ENCODE results near the gene USP19. TPM values are rescaled to one million over a fixed set of nuclear protein-coding genes. Genes with fewer than 3 reads are reported as not detected.

Gene USP19
- total and polyA plus RNA-seq, 10 of the 15 experiments (the other 5 are each of a cell fraction or from before 2014, with no cell fraction given): 0.24 to 64.2 (median 33.2) TPM

- ATAC-seq: peak; percentile 48
- 1% methylated on average over 76 of the region's 86 CpGs for WGBS (ENCODE audit: insufficient coverage, insufficient replicate concordance, low lambda C conversion rate, missing lambda C conversion rate)
- Histone ChIP-seq H3K4me1 (ENCODE audit: control insufficient read depth, insufficient read depth, low read length) (peaks cover 11% of the 10 kb centered on the region), H4K20me1 (ENCODE audit: control insufficient read depth, insufficient read depth) (no peaks in the 10 kb centered on the region; the same call in 1 of the 2 replicates), H3K79me2 (ENCODE audit: control insufficient read depth, insufficient read depth, low read length) (peaks cover 47% of the 10 kb centered on the region), H3K27me3 (replicated peaks in 1 of 2; ENCODE audit: control insufficient read depth in 2 of 2, insufficient read depth in 2 of 2, low read length in 1 of 2) (no peaks in the 10 kb centered on the region), H3K27ac (ENCODE audit: control insufficient read depth, insufficient read depth) (peak overlapping the region; percentile 91), H3K9ac (ENCODE audit: control insufficient read depth, insufficient read depth, low read length) (peak overlapping the region; percentile 92), H3K4me2 (ENCODE audit: control insufficient read depth, insufficient read depth) (peak overlapping the region; percentile 96), H3K4me3 (peak overlapping the region; percentile 96), H3K9me3 (replicated peaks; ENCODE audit: control insufficient read depth, insufficient read depth, low read length) (no peaks in the 10 kb centered on the region), H2AFZ (ENCODE audit: control insufficient read depth, low read depth, low read length) (peak overlapping the region; percentile 22; the same call in 1 of the 2 replicates), H3K36me3 (ENCODE audit: control insufficient read depth in 2 of 2, insufficient read depth in 2 of 2, low read length in 1 of 2) (peaks cover 3 to 6% of the 10 kb centered on the region in 2 experiments; a peak in 3 of 4 replicates)
- POLR2A ChIA-PET: interaction anchor here (0.5 to 4.3 kb wide), 23 partner anchors 11 to 647 kb away, joined by 3 to 29 read pairs (median 6); partner anchors contain the start of genes CELSR3, DALRD3, IMPDH2 and NDUFAF3
- RAD21 ChIA-PET (ENCODE audit: unreplicated experiment): interaction anchor here (0.9 to 3.2 kb wide), 16 partner anchors 11 to 491 kb away, joined by 3 to 22 read pairs (median 4); partner anchors contain the start of genes DAG1, IMPDH2, NDUFAF3 and P4HTM
- CTCF ChIA-PET: interaction anchor here (0.5 to 4.2 kb wide), 21 partner anchors 7 to 657 kb away, joined by 3 to 41 read pairs (median 4); partner anchors contain the start of genes NDUFAF3, NICN1, P4HTM and QARS1
- in situ Hi-C loops (cut with MboI): no loop called here
- intact Hi-C loops (cut with micrococcal nuclease; ENCODE audit: unreplicated experiment): loop anchor here (5.0 to 10.0 kb wide), 2 partner anchors 106 to 322 kb away; partner anchors contain the start of genes RHOA and TCTA
- peak; percentile 81 for FAIRE-seq
- peak; percentile 20 for DNase-seq (ENCODE audit: low read depth, low spot score)
- SMC1A ChIA-PET (ENCODE audit: uncharacterized antibody, unreplicated experiment): interaction anchor here (0.5 to 3.5 kb wide), 14 partner anchors 10 to 376 kb away, joined by 3 to 20 read pairs (median 5); partner anchors contain the start of genes DAG1, P4HTM, QARS1 and USP19
- BruUV-seq (replicated peaks): TSS peak; percentile 82
- TF ChIP-seq EGR1 (IDR thresholded peaks at IDR 0.05; ENCODE audit: borderline replicate concordance in 1 of 2, low read depth in 2 of 2, low read length in 2 of 2): peak; percentile 38 to 71
- TF ChIP-seq ATF7 (IDR thresholded peaks at IDR 0.05; ENCODE audit: low read depth): peak; percentile 21; the same call in 1 of the 2 replicates
- no peak for TF ChIP-seq MEF2B (IDR thresholded peaks at IDR 0.05; ENCODE audit: partially characterized antibody, poor library complexity, severe bottlenecking)
- TF ChIP-seq, protein P1, sequence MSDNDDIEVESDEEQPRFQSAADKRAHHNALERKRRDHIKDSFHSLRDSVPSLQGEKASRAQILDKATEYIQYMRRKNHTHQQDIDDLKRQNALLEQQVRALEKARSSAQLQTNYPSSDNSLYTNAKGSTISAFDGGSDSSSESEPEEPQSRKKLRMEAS (IDR thresholded peaks at IDR 0.05; ENCODE audit: low read depth, low read length): peak; percentile 11; the same call in 1 of the 2 replicates
- peak; percentile 73 for TF ChIP-seq HDAC6 (IDR thresholded peaks at IDR 0.05; ENCODE audit: unreplicated experiment)
- peak; percentile 71; the same call in 1 of the 2 replicates for TF ChIP-seq HDGF (IDR thresholded peaks at IDR 0.05)
- 0 out of 2 replicates have a peak, but pooled peaks have one; percentile 44 for TF ChIP-seq DPF2 (IDR thresholded peaks at IDR 0.05)
- TF ChIP-seq CREM (IDR thresholded peaks at IDR 0.05; ENCODE audit: low read depth): peak; percentile 81; the same call in 1 of the 2 replicates
- peak; percentile 64; the same call in 1 of the 2 replicates for TF ChIP-seq NBN (IDR thresholded peaks at IDR 0.05)
- TF ChIP-seq, protein P2, sequence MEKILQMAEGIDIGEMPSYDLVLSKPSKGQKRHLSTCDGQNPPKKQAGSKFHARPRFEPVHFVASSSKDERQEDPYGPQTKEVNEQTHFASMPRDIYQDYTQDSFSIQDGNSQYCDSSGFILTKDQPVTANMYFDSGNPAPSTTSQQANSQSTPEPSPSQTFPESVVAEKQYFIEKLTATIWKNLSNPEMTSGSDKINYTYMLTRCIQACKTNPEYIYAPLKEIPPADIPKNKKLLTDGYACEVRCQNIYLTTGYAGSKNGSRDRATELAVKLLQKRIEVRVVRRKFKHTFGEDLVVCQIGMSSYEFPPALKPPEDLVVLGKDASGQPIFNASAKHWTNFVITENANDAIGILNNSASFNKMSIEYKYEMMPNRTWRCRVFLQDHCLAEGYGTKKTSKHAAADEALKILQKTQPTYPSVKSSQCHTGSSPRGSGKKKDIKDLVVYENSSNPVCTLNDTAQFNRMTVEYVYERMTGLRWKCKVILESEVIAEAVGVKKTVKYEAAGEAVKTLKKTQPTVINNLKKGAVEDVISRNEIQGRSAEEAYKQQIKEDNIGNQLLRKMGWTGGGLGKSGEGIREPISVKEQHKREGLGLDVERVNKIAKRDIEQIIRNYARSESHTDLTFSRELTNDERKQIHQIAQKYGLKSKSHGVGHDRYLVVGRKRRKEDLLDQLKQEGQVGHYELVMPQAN (conservative IDR thresholded peaks at IDR 0.05): peak; percentile 56; the same call in 1 of the 2 replicates
- TF ChIP-seq, protein P3, sequence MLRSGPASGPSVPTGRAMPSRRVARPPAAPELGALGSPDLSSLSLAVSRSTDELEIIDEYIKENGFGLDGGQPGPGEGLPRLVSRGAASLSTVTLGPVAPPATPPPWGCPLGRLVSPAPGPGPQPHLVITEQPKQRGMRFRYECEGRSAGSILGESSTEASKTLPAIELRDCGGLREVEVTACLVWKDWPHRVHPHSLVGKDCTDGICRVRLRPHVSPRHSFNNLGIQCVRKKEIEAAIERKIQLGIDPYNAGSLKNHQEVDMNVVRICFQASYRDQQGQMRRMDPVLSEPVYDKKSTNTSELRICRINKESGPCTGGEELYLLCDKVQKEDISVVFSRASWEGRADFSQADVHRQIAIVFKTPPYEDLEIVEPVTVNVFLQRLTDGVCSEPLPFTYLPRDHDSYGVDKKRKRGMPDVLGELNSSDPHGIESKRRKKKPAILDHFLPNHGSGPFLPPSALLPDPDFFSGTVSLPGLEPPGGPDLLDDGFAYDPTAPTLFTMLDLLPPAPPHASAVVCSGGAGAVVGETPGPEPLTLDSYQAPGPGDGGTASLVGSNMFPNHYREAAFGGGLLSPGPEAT (IDR thresholded peaks at IDR 0.05; ENCODE audit: low read depth): 0 out of 2 replicates have a peak, but pooled peaks have one; percentile 29
- TF ChIP-seq PAX5 (IDR thresholded peaks at IDR 0.05; ENCODE audit: borderline replicate concordance, low read depth, low read length): no peak; the same call in 1 of the 2 replicates
- TF ChIP-seq PAX8 (IDR thresholded peaks at IDR 0.05): no peak
- TF ChIP-seq CEBPB (IDR thresholded peaks at IDR 0.05; ENCODE audit: borderline replicate concordance in 1 of 2, low read depth in 2 of 2, low read length in 2 of 2): no peak
- TF ChIP-seq LARP7 (IDR thresholded peaks at IDR 0.05): peak; percentile 39; the same call in 1 of the 2 replicates
- TF ChIP-seq NR2C1 (IDR thresholded peaks at IDR 0.05): peak; percentile 55
- no peak for TF ChIP-seq RBBP5 (conservative IDR thresholded peaks at IDR 0.05)
- 0 out of 2 replicates have a peak, but pooled peaks have one; percentile 54 for TF ChIP-seq WRNIP1 (IDR thresholded peaks at IDR 0.05; ENCODE audit: borderline replicate concordance, low read depth, low read length)
- TF ChIP-seq STAT1 (conservative IDR thresholded peaks at IDR 0.05): 0 out of 2 replicates have a peak, but pooled peaks have one; percentile 29
Observed at GRCh38 chr3:49092938-49093852, 27.4 kb downstream of the USP19 start.
